Measurements from ENCODE around the gene MRPS9.

DNA sequence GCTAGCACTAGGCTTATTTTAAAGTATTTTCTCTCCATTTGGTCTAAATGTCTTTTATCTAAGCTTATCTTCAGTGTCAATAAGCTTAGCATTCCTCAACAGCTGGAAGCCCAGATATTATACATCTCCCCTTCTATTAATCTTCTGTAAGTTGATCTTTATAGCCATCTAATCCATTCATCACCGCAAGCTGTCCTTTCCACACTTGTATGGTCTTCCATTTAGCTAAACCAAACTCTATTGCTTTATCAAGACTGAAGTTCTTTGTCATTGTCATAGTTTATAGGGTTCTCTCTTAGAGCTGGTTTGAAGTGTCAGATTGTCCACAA is 102.3 kb downstream of the MRPS9 start:
- TF ChIP-seq, protein P1, sequence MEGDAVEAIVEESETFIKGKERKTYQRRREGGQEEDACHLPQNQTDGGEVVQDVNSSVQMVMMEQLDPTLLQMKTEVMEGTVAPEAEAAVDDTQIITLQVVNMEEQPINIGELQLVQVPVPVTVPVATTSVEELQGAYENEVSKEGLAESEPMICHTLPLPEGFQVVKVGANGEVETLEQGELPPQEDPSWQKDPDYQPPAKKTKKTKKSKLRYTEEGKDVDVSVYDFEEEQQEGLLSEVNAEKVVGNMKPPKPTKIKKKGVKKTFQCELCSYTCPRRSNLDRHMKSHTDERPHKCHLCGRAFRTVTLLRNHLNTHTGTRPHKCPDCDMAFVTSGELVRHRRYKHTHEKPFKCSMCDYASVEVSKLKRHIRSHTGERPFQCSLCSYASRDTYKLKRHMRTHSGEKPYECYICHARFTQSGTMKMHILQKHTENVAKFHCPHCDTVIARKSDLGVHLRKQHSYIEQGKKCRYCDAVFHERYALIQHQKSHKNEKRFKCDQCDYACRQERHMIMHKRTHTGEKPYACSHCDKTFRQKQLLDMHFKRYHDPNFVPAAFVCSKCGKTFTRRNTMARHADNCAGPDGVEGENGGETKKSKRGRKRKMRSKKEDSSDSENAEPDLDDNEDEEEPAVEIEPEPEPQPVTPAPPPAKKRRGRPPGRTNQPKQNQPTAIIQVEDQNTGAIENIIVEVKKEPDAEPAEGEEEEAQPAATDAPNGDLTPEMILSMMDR (IDR thresholded peaks at IDR 0.05 in 4 of 5, conservative IDR thresholded peaks at IDR 0.05 in 1 of 5) = no peak
- TF ChIP-seq POLR2A (IDR thresholded peaks at IDR 0.05) = no peak

All from gastrocnemius medialis (tissue), 4 donors.